Mucosa of gallbladder (tissue), 1 donor: ENCODE data around the gene REL. TPM values are rescaled to one million over a fixed set of nuclear protein-coding genes. Genes with fewer than 3 reads are reported as not detected.
"Not testable (repeated sequence)": the region's sequence is repeated elsewhere in the genome, so short reads cannot be mapped to it uniquely, and the experiment has no call there.

Experiments used
- DNase-seq: peaks from one replicate; pipeline ENCODE4 v3.0.0-alpha.2; 2020; ENCODE audit warnings: low spot score
- total RNA-seq: library from RNA; stranded (reverse); gene quantifications from one replicate; pipeline ENCODE4 v1.2.1, GENCODE V29; 2021
- donor health status: DM: no; HTN: no; CAD: no.

The REL gene
- total RNA-seq, 1 donor from 2014 or later = 14.0 TPM

GRCh38 chr2:60867848-60868247 is 13.5 kb upstream of the REL start:
- peak; percentile 22 for DNase-seq

GRCh38 chr2:60868589-60869273 is 12.6 kb upstream of the REL start:
- DNase-seq = no peak

GRCh38 chr2:60872510-60872928 is 8.9 kb upstream of the REL start:
- no peak for DNase-seq

- DNase-seq = no peak
These were observed 8.0 kb upstream of the REL start for GRCh38 chr2:60873381-60873780.

- no peak for DNase-seq
These were observed 5.9 kb upstream of the REL start for GRCh38 chr2:60875520-60875919.

- DNase-seq = no peak
These were observed 729 bp upstream of the REL start for GRCh38 chr2:60880643-60881046.

- no peak for DNase-seq
These were observed 1.8 kb downstream of the REL start for GRCh38 chr2:60882971-60883753.

GRCh38 chr2:60883896-60884295 is 2.5 kb downstream of the REL start:
- DNase-seq = no peak

- DNase-seq = no peak
These were observed 3.4 kb downstream of the REL start for GRCh38 chr2:60884800-60885199.

- DNase-seq = no peak
These were observed 4.3 kb downstream of the REL start for GRCh38 chr2:60885683-60886082.

- DNase-seq = no peak
These were observed 5.6 kb downstream of the REL start for GRCh38 chr2:60886991-60887390.

GRCh38 chr2:60888853-60889252 is 7.5 kb downstream of the REL start:
- no peak for DNase-seq

- DNase-seq = not testable (repeated sequence)
These were observed 8.4 kb downstream of the REL start for GRCh38 chr2:60889581-60890392.

GRCh38 chr2:60890393-60890707 is 9.0 kb downstream of the REL start:
- DNase-seq = no peak

GRCh38 chr2:60891180-60891579 is 9.8 kb downstream of the REL start:
- DNase-seq = no peak

GRCh38 chr2:60898567-60898966 is 17.2 kb downstream of the REL start:
- DNase-seq = no peak

- no peak for DNase-seq
These were observed 18.0 kb downstream of the REL start for GRCh38 chr2:60899230-60899891.

GRCh38 chr2:60899892-60900249 is 18.5 kb downstream of the REL start:
- DNase-seq = no peak

- not testable (repeated sequence) for DNase-seq
These were observed 19.9 kb downstream of the REL start for GRCh38 chr2:60901296-60901695.

- DNase-seq = not testable (repeated sequence)
These were observed 24.5 kb downstream of the REL start for GRCh38 chr2:60905867-60906266.

- DNase-seq = no peak
These were observed 25.0 kb downstream of the REL start for GRCh38 chr2:60906395-60906794.

- DNase-seq = no peak
These were observed 26.0 kb downstream of the REL start for GRCh38 chr2:60907329-60907728.
